HEK293T (cell line): ENCODE measurements around the gene CNKSR3.

Source experiments
- ARNT ChIP-seq: fragments of 450-650 bp; IDR thresholded peaks from 2 replicates; pipeline ENCODE4 v1.6.1; 2017; ENCODE audit warnings: mild to moderate bottlenecking
- BHLHE40 ChIP-seq: fragments of 450-650 bp; IDR thresholded peaks from 2 replicates; pipeline ENCODE4 v1.6.1; 2016; ENCODE audit warnings: mild to moderate bottlenecking, moderate library complexity, borderline replicate concordance
- ELF4 ChIP-seq: fragments of 450-650 bp; IDR thresholded peaks from 2 replicates; pipeline ENCODE4 v1.6.1; 2017; ENCODE audit warnings: antibody characterized with exemption
- FOXM1 ChIP-seq: fragments of 450-650 bp; IDR thresholded peaks from 2 replicates; pipeline ENCODE4 v1.6.1; 2017; ENCODE audit warnings: mild to moderate bottlenecking, borderline replicate concordance
- NFRKB ChIP-seq: fragments of 450-650 bp; IDR thresholded peaks from 2 replicates; pipeline ENCODE4 v1.6.1; 2016; ENCODE audit warnings: mild to moderate bottlenecking, moderate library complexity

- no peak for TF ChIP-seq FOXM1
- TF ChIP-seq BHLHE40: no peak
- TF ChIP-seq ARNT: no peak
- no peak for TF ChIP-seq NFRKB
- no peak for TF ChIP-seq ELF4
Measured at GRCh38 chr6:154359679-154360078, 150.8 kb downstream of the CNKSR3 start.
